H1 (cell line): ENCODE data around the gene CRELD1. TPM values are rescaled to one million over a fixed set of nuclear protein-coding genes. Genes with fewer than 3 reads are reported as not detected.

Experiments used
- CTCF ChIA-PET: fragments of 300-600 bp; sonication (Branson Sonifier 250); formaldehyde crosslinking; loops from one replicate; lab custom pipeline; 2021; ENCODE audit not compliant: partially characterized antibody; lab: Charles Lee
- POLR2A ChIA-PET: fragments of 300-600 bp; sonication (Branson Sonifier 250); formaldehyde crosslinking; loops from one replicate; lab custom pipeline; 2021; ENCODE audit warnings: inconsistent platforms; ENCODE audit not compliant: partially characterized antibody; lab: Charles Lee
- DNase-seq, 2 experiments: peaks; one replicate each; pipeline versions ENCODE4 v3.0.0 to v3.0.0-alpha.2; 2010 to 2022; ENCODE audit warnings: low spot score in 2 of 2, low read depth in 1 of 2, mixed read lengths in 1 of 2
- FAIRE-seq: peaks from 2 replicates; lab custom pipeline; 2011; peaks lifted over from hg19 to GRCh38; lab: Jason Lieb, UNC
- H2AFZ ChIP-seq: 2 replicates; pipeline ENCODE4 v1.8.1; 2012; ENCODE audit warnings: low read length, inconsistent platforms
- H2AK5ac ChIP-seq: 2 replicates; pipeline ENCODE4 v1.6.1; 2013; ENCODE audit warnings: low read depth, low read length
- H2BK120ac ChIP-seq: replicated peaks from 2 replicates; pipeline ENCODE3; 2013; ENCODE audit warnings: low read depth, low read length, inconsistent platforms
- H2BK12ac ChIP-seq: 2 replicates; pipeline ENCODE4 v1.6.1; 2013; ENCODE audit warnings: low read depth, low read length
- H2BK15ac ChIP-seq: 2 replicates; pipeline ENCODE4 v1.6.1; 2013; ENCODE audit warnings: low read length
- H2BK20ac ChIP-seq: 2 replicates; pipeline ENCODE4 v1.6.1; 2013; ENCODE audit warnings: low read length
- H2BK5ac ChIP-seq: 2 replicates; pipeline ENCODE4 v1.6.1; 2013; ENCODE audit warnings: low read depth, low read length
- H3K14ac ChIP-seq: 2 replicates; pipeline ENCODE4 v1.6.1; 2013; ENCODE audit warnings: inconsistent platforms; ENCODE audit not compliant: insufficient read length
- H3K18ac ChIP-seq: 2 replicates; pipeline ENCODE4 v1.6.1; 2013; ENCODE audit warnings: low read length; ENCODE audit errors: extremely low read depth
- H3K23ac ChIP-seq: 2 replicates; pipeline ENCODE4 v1.6.1; 2013; ENCODE audit warnings: inconsistent platforms; ENCODE audit not compliant: insufficient read length
- H3K23me2 ChIP-seq: 2 replicates; pipeline ENCODE4 v1.6.1; 2013; ENCODE audit warnings: low read depth, low read length
- H3K27ac ChIP-seq: 2 replicates; pipeline ENCODE4 v1.6.1; 2011; ENCODE audit warnings: low read depth, low read length, inconsistent platforms
- H3K27me3 ChIP-seq, 4 experiments: replicated peaks in 1 of 4; 1 replicate in 1 of 4; 2 replicates in 3 of 4; pipeline versions ENCODE4 v1.6.1 to v1.8.1; 2011 to 2013; ENCODE audit warnings: low read length in 3 of 4, mild to moderate bottlenecking in 3 of 4, inconsistent platforms in 2 of 4, mixed read lengths in 2 of 4, moderate library complexity in 1 of 4; ENCODE audit not compliant: control insufficient read depth in 3 of 4, insufficient read depth in 3 of 4; ENCODE audit errors: extremely low read depth in 1 of 4
- H3K36me3 ChIP-seq, 4 experiments: 2 replicates each; pipeline versions ENCODE4 v1.6.1 to v1.8.1; 2011 to 2013; ENCODE audit warnings: mild to moderate bottlenecking in 4 of 4, low read length in 3 of 4, moderate library complexity in 2 of 4, control low read depth in 1 of 4, inconsistent platforms in 1 of 4; ENCODE audit not compliant: insufficient read depth in 4 of 4, control insufficient read depth in 2 of 4
- H3K4ac ChIP-seq: replicated peaks from 2 replicates; pipeline ENCODE3; 2013; ENCODE audit warnings: low read length, low read depth, mixed read lengths, inconsistent platforms; ENCODE audit not compliant: insufficient read length
- H3K4me1 ChIP-seq, 4 experiments: replicated peaks in 1 of 4; 1 replicate in 1 of 4; 2 replicates in 3 of 4; pipeline versions ENCODE4 v1.6.1 to v1.8.1; 2011 to 2013; ENCODE audit warnings: low read length in 3 of 4, inconsistent platforms in 2 of 4, mixed read lengths in 1 of 4; ENCODE audit not compliant: insufficient read depth in 4 of 4, control insufficient read depth in 3 of 4
- H3K4me2 ChIP-seq, 2 experiments: 2 replicates each; pipeline versions ENCODE4 v1.6.1 to v1.8.1; 2011 to 2013; ENCODE audit warnings: low read depth in 2 of 2, low read length in 2 of 2, control low read depth in 1 of 2, inconsistent platforms in 1 of 2, mild to moderate bottlenecking in 1 of 2; ENCODE audit not compliant: insufficient read depth in 1 of 2
- H3K4me3 ChIP-seq, 4 experiments: fragments of 200-600, 300-600 bp in 1 of 4; sonication (generic), shearing (Covaris generic), sonication (Bioruptor Twin) in 1 of 4; 2 replicates each; pipeline versions ENCODE4 v1.5.1 to v1.8.1; 2011 to 2016; ENCODE audit warnings: low read length in 4 of 4, low read depth in 3 of 4, control low read depth in 2 of 4, inconsistent platforms in 2 of 4, mild to moderate bottlenecking in 2 of 4, mixed read lengths in 1 of 4, moderate library complexity in 1 of 4; ENCODE audit not compliant: insufficient read depth in 2 of 4; ENCODE audit errors: extremely low read depth in 1 of 4
- H3K56ac ChIP-seq: replicated peaks from 2 replicates; pipeline ENCODE3; 2013; ENCODE audit warnings: low read depth, mild to moderate bottlenecking, mixed read lengths, low read length, inconsistent platforms; ENCODE audit not compliant: insufficient read length
- H3K79me1 ChIP-seq: 2 replicates; pipeline ENCODE4 v1.6.1; 2013; ENCODE audit warnings: low read depth, low read length, control low read depth
- H3K79me2 ChIP-seq, 2 experiments: 2 replicates each; pipeline versions ENCODE4 v1.6.1 to v1.8.1; 2012 to 2013; ENCODE audit warnings: low read length in 2 of 2, mild to moderate bottlenecking in 2 of 2, inconsistent platforms in 1 of 2; ENCODE audit not compliant: insufficient read depth in 2 of 2, control insufficient read depth in 1 of 2
- H3K9ac ChIP-seq, 4 experiments: replicated peaks in 1 of 4; 1 replicate in 1 of 4; 2 replicates in 3 of 4; pipeline versions ENCODE4 v1.6.1 to v1.8.1; 2011 to 2013; ENCODE audit warnings: low read depth in 3 of 4, low read length in 3 of 4, control low read depth in 2 of 4, mild to moderate bottlenecking in 2 of 4, moderate library complexity in 2 of 4, inconsistent platforms in 1 of 4; ENCODE audit errors: extremely low read depth in 1 of 4
- H3K9me3 ChIP-seq, 2 experiments: 2 replicates each; pipeline versions ENCODE4 v1.6.1 to v1.8.1; 2012 to 2013; ENCODE audit warnings: mild to moderate bottlenecking in 2 of 2, moderate library complexity in 2 of 2, control low read depth in 1 of 2, inconsistent platforms in 1 of 2, low read depth in 1 of 2, low read length in 1 of 2, mixed read lengths in 1 of 2; ENCODE audit not compliant: insufficient read depth in 2 of 2
- H4K20me1 ChIP-seq, 2 experiments: replicated peaks in 1 of 2; 2 replicates each; pipeline versions ENCODE3 to v1.8.1; 2011 to 2013; ENCODE audit warnings: inconsistent platforms in 2 of 2, low read length in 2 of 2, mild to moderate bottlenecking in 1 of 2; ENCODE audit not compliant: insufficient read depth in 2 of 2, control insufficient read depth in 1 of 2
- H4K5ac ChIP-seq: 2 replicates; pipeline ENCODE4 v1.6.1; 2013; ENCODE audit warnings: low read length, low read depth, mixed read lengths, inconsistent platforms; ENCODE audit not compliant: insufficient read length
- H4K8ac ChIP-seq: 2 replicates; pipeline ENCODE4 v1.8.0; 2013; ENCODE audit warnings: mild to moderate bottlenecking, moderate library complexity, low read length, inconsistent platforms; ENCODE audit not compliant: insufficient read depth; ENCODE audit errors: extremely low read depth
- H4K91ac ChIP-seq: replicated peaks from 2 replicates; pipeline ENCODE3; 2013; ENCODE audit warnings: low read length, mixed read lengths, inconsistent platforms; ENCODE audit not compliant: insufficient read length
- ASH2L ChIP-seq: fragments of 200-600, 300-600 bp; sonication (generic); IDR thresholded peaks from one replicate; pipeline ENCODE4 v1.7.1; 2017; ENCODE audit warnings: low read length
- CHD1 ChIP-seq: IDR thresholded peaks from 2 replicates; pipeline ENCODE4 v1.6.1; 2012; ENCODE audit warnings: low read depth, low read length, improper control_type of control experiment
- CTBP2 ChIP-seq: IDR thresholded peaks from 2 replicates; pipeline ENCODE4 v1.7.0; 2011; ENCODE audit warnings: borderline replicate concordance, mild to moderate bottlenecking, moderate library complexity, mixed read lengths, low read length; ENCODE audit not compliant: insufficient read depth, insufficient read length
- EP300 ChIP-seq, 2 experiments: IDR thresholded peaks; 1 replicate in 1 of 2; 2 replicates in 1 of 2; pipeline ENCODE4 v1.6.1; 2011 to 2012; ENCODE audit warnings: low read depth in 2 of 2, low read length in 2 of 2, mild to moderate bottlenecking in 2 of 2, borderline replicate concordance in 1 of 2, inconsistent platforms in 1 of 2, moderate library complexity in 1 of 2
- JUN ChIP-seq: IDR thresholded peaks from 2 replicates; pipeline ENCODE4 v1.6.1; 2011; ENCODE audit warnings: low read depth, mild to moderate bottlenecking, improper control_type of control experiment, low read length
- KDM1A ChIP-seq: fragments of 200-600, 300-600 bp; sonication (generic); IDR thresholded peaks from 2 replicates; pipeline ENCODE4 v1.7.1; 2016; ENCODE audit warnings: mild to moderate bottlenecking, low read length, borderline replicate concordance
- MAFK ChIP-seq: IDR thresholded peaks from 2 replicates; pipeline ENCODE4 v1.6.1; 2012; ENCODE audit warnings: low read depth, mild to moderate bottlenecking, improper control_type of control experiment, low read length
- NRF1 ChIP-seq: IDR thresholded peaks from 2 replicates; pipeline ENCODE4 v1.6.1; 2011; ENCODE audit warnings: mild to moderate bottlenecking, low read depth, low read length, improper control_type of control experiment
- POU5F1 ChIP-seq: IDR thresholded peaks from 2 replicates; pipeline ENCODE4 v1.6.1; 2011; ENCODE audit warnings: low read depth, mild to moderate bottlenecking, low read length, moderate library complexity
- RNF2 ChIP-seq: fragments of 200-900, 300-1000 bp; sonication (generic); IDR thresholded peaks from 2 replicates; pipeline ENCODE4 v1.7.1; 2016; ENCODE audit warnings: borderline replicate concordance, low read depth, mild to moderate bottlenecking, antibody characterized with exemption, low read length; ENCODE audit not compliant: poor library complexity, severe bottlenecking; ENCODE audit errors: missing control alignments
- RXRA ChIP-seq: IDR thresholded peaks from 2 replicates; pipeline ENCODE4 v1.6.1; 2011; ENCODE audit warnings: low read depth, mild to moderate bottlenecking, low read length, moderate library complexity; ENCODE audit not compliant: insufficient read depth
- TEAD4 ChIP-seq: IDR thresholded peaks from 2 replicates; pipeline ENCODE4 v1.6.1; 2012; ENCODE audit warnings: low read depth, low read length, inconsistent platforms, mixed read lengths
- YY1 ChIP-seq: IDR thresholded peaks from 2 replicates; pipeline ENCODE4 v1.6.1; 2011; ENCODE audit warnings: low read depth, mild to moderate bottlenecking, low read length
- WGBS, 2 experiments: shearing (Covaris generic) in 1 of 2; methylation state at CpG; one replicate each; pipeline versions ENCODE4 v1.1.6 to v1.1.7; 2013 to 2015; ENCODE audit warnings: low lambda C conversion rate in 2 of 2, mixed read lengths in 2 of 2, inconsistent platforms in 1 of 2, low coverage in 1 of 2, missing lambda C conversion rate in 1 of 2; ENCODE audit not compliant: insufficient replicate concordance in 2 of 2, insufficient coverage in 1 of 2, insufficient read length in 1 of 2; ENCODE audit errors: extremely low coverage in 1 of 2, missing lambda C conversion rate in 1 of 2; 5-methylcytosine and 5-hydroxymethylcytosine counted together
- polyA plus RNA-seq, 7 experiments: library from polyadenylated mRNA; depleted of rRNA in 3 of 7; stranded (reverse) in 5 of 7; unstranded in 2 of 7; fragments of >200 nt in 5 of 7; fragments of 200-250 nt in 2 of 7; gene quantifications; 1 replicate in 5 of 7; 2 replicates in 1 of 7; 4 replicates in 1 of 7; pipeline versions ENCODE4 v1.2.1 to v1.2.3, GENCODE V29; 2011 to 2013; ENCODE audit warnings: missing spikeins in 2 of 7, mixed read lengths in 2 of 7
- total RNA-seq: library from RNA; stranded (reverse); fragmentation: NEBNext Ultra II Directional; extraction: Animal tissue kit (Norgen Biotek cat#: 25700); gene quantifications from 2 replicates; pipeline ENCODE4 v1.2.1, GENCODE V29; 2021

Gene CRELD1
- total and polyA plus RNA-seq, 2 of the 8 experiments (the other 6 are each of a cell fraction or from before 2014, with no cell fraction given): 12.9 to 15.1 TPM

- Histone ChIP-seq H2BK20ac (no peak overlapping the region), H3K79me2 (no peaks in the 10 kb centered on the region), H3K27me3 (no peaks in the 10 kb centered on the region), H3K56ac (no peak overlapping the region), H2BK120ac (no peak overlapping the region), H4K5ac (no peak overlapping the region), H4K8ac (no peak overlapping the region), H3K9me3 (no peaks in the 10 kb centered on the region), H3K4me1 (no peaks in the 10 kb centered on the region), H3K4me2 (no peak overlapping the region), H2BK15ac (no peak overlapping the region), H3K14ac (no peak overlapping the region), H2AK5ac (no peak overlapping the region), H3K4me3 (no peak overlapping the region), H3K18ac (no peak overlapping the region), H4K91ac (no peak overlapping the region), H3K4ac (no peak overlapping the region), H4K20me1 (no peaks in the 10 kb centered on the region), H3K36me3 (no peaks in the 10 kb centered on the region), H3K79me1 (no peaks in the 10 kb centered on the region), H3K27ac (no peak overlapping the region), H3K23ac (no peak overlapping the region), H2BK5ac (no peak overlapping the region), H3K9ac (no peak overlapping the region), H2BK12ac (no peak overlapping the region), H3K23me2 (no peaks in the 10 kb centered on the region), H2AFZ (no peak overlapping the region)
- no peak for DNase-seq
- WGBS, 2 experiments: 89% methylated on average over 11 of the region's 11 CpGs; no CpG with 5 or more reads in 1 of the 2 experiments
- ChIA-PET POLR2A (interaction anchor here (0.8 to 1.6 kb wide), 6 partner anchors 9 to 75 kb away, joined by 3 to 5 read pairs (median 4); partner anchors contain the start of genes IL17RE and TTLL3), CTCF (interaction anchor here (0.6 to 2.1 kb wide), 6 partner anchors 9 to 136 kb away, joined by 3 to 5 read pairs (median 4); no protein-coding TSS in a partner anchor)
- no peak for FAIRE-seq
- TF ChIP-seq RNF2 (no peak), JUN (no peak), KDM1A (no peak), CTBP2 (no peak), YY1 (no peak), ASH2L (no peak), CHD1 (no peak), RXRA (no peak), POU5F1 (no peak), MAFK (no peak), TEAD4 (no peak), EP300 (IDR thresholded peaks at IDR 0.05; ENCODE audit: borderline replicate concordance in 1 of 2, low read depth in 2 of 2, low read length in 2 of 2) (no peak), NRF1 (no peak)
These were observed 49.0 kb upstream of the CRELD1 start for GRCh38 chr3:9884555-9885165.
